ENCODE data around the gene CBX6. TPM values are rescaled to one million over a fixed set of nuclear protein-coding genes. Genes with fewer than 3 reads are reported as not detected.

Gene CBX6
- total and polyA plus RNA-seq, 10 of the 15 experiments (the other 5 are each of a cell fraction or from before 2014, with no cell fraction given), result 3.6 to 142 (median 37.4) TPM

GRCh38 chr22:38819387-38819940 lies 52.6 kb downstream of the CBX6 start:
- no peaks in the 10 kb centered on the region for H4K20me1 ChIP-seq (ENCODE audit: control insufficient read depth, insufficient read depth)
- SMC1A ChIA-PET (ENCODE audit: uncharacterized antibody, unreplicated experiment), result no interaction called here
- WGBS (ENCODE audit: insufficient coverage, insufficient replicate concordance, low lambda C conversion rate, missing lambda C conversion rate), result 9% methylated on average over 10 of the region's 10 CpGs
- no peak overlapping the region for H3K9ac ChIP-seq (ENCODE audit: control insufficient read depth, insufficient read depth, low read length)
- POLR2A ChIA-PET, result no interaction called here
- RAD21 ChIA-PET (ENCODE audit: unreplicated experiment), result no interaction called here
- in situ Hi-C loops (cut with MboI) (no loop called here), intact Hi-C loops (cut with micrococcal nuclease; ENCODE audit: unreplicated experiment) (no loop called here)
- no peak overlapping the region for H3K4me2 ChIP-seq (ENCODE audit: control insufficient read depth, insufficient read depth)
- DNase-seq (ENCODE audit: low read depth, low spot score), result no peak
- ATAC-seq, result no peak
- H3K27me3 ChIP-seq (replicated peaks in 1 of 2; ENCODE audit: control insufficient read depth in 2 of 2, insufficient read depth in 2 of 2, low read length in 1 of 2), result peaks cover 0 to 2% of the 10 kb centered on the region in 2 experiments
- no peaks in the 10 kb centered on the region for H3K79me2 ChIP-seq (ENCODE audit: control insufficient read depth, insufficient read depth, low read length)
- no peak overlapping the region for H3K4me3 ChIP-seq
- CTCF ChIA-PET, result no interaction called here
- no peaks in the 10 kb centered on the region for H3K36me3 ChIP-seq (ENCODE audit: control insufficient read depth in 2 of 2, insufficient read depth in 2 of 2, low read length in 1 of 2)
- H3K27ac ChIP-seq (ENCODE audit: control insufficient read depth, insufficient read depth), result no peak overlapping the region
- no peak for FAIRE-seq
- H3K9me3 ChIP-seq (replicated peaks; ENCODE audit: control insufficient read depth, insufficient read depth, low read length), result no peaks in the 10 kb centered on the region
- BruUV-seq (replicated peaks), result no TSS peak
- no peaks in the 10 kb centered on the region for H3K4me1 ChIP-seq (ENCODE audit: control insufficient read depth, insufficient read depth, low read length)
- no peak for TF ChIP-seq FOS (IDR thresholded peaks at IDR 0.05; ENCODE audit: borderline replicate concordance, extremely low read depth, insufficient read length)
- no peak for TF ChIP-seq KAT2A (conservative IDR thresholded peaks at IDR 0.05; ENCODE audit: control insufficient read depth, low read depth, low read length)
- TF ChIP-seq SP1 (IDR thresholded peaks at IDR 0.05; ENCODE audit: low read depth, low read length), result no peak
- no peak for TF ChIP-seq EED (IDR thresholded peaks at IDR 0.05; ENCODE audit: low read depth)
- TF ChIP-seq CUX1 (IDR thresholded peaks at IDR 0.05; ENCODE audit: insufficient replicate concordance, low read depth, low read length), result no peak
- TF ChIP-seq IKZF1 (conservative IDR thresholded peaks at IDR 0.05), result no peak
- no peak for TF ChIP-seq MYC (IDR thresholded peaks at IDR 0.05; ENCODE audit: insufficient read depth, insufficient read length, insufficient replicate concordance, low read length, severe bottlenecking)
- TF ChIP-seq ETV6 (conservative IDR thresholded peaks at IDR 0.05 in 1 of 2, IDR thresholded peaks at IDR 0.05 in 1 of 2; ENCODE audit: borderline replicate concordance in 1 of 2, low read depth in 1 of 2), result no peak
- TF ChIP-seq CHD1 (IDR thresholded peaks at IDR 0.05; ENCODE audit: low read depth, low read length), result no peak
- no peak for TF ChIP-seq FOXK2 (IDR thresholded peaks at IDR 0.05)
- no peak for TF ChIP-seq ZBED1 (IDR thresholded peaks at IDR 0.05; ENCODE audit: borderline replicate concordance)
- no peak overlapping the region for H2AFZ ChIP-seq (ENCODE audit: control insufficient read depth, low read depth, low read length)
